Neural cell (in vitro differentiated cells): ENCODE measurements around the gene FSTL5. TPM values are rescaled to one million over a fixed set of nuclear protein-coding genes. Genes with fewer than 3 reads are reported as not detected.

Source experiments
- H2AFZ ChIP-seq: fragments of 200-600, 300-800 bp; sonication (generic), shearing (Covaris generic); 2 replicates; pipeline ENCODE4 v1.6.0; 2014; ENCODE audit warnings: low read depth, mild to moderate bottlenecking, antibody characterized with exemption, low read length, moderate library complexity
- H3F3A ChIP-seq: fragments of 200-600 bp; shearing (Covaris generic); 2 replicates; pipeline ENCODE4 v1.6.1; 2016; ENCODE audit warnings: mild to moderate bottlenecking, moderate library complexity, mixed read lengths, antibody characterized with exemption, low read length; ENCODE audit not compliant: insufficient read depth, poor library complexity, severe bottlenecking
- H3K27ac ChIP-seq: fragments of 200-600, 300-800 bp; sonication (generic), shearing (Covaris generic); 2 replicates; pipeline ENCODE4 v1.5.1; 2014; ENCODE audit warnings: mild to moderate bottlenecking, low read length, moderate library complexity
- H3K27me3 ChIP-seq: fragments of 300-800, 200-600 bp; sonication (generic), shearing (Covaris generic); 2 replicates; pipeline ENCODE4 v1.6.0; 2014; ENCODE audit warnings: mild to moderate bottlenecking, low read depth, low read length, moderate library complexity; ENCODE audit not compliant: insufficient read depth
- H3K36me3 ChIP-seq: fragments of 300-800, 200-600 bp; sonication (generic), shearing (Covaris generic); 2 replicates; pipeline ENCODE4 v1.5.1; 2014; ENCODE audit warnings: mild to moderate bottlenecking, antibody characterized with exemption, low read length, moderate library complexity; ENCODE audit not compliant: insufficient read depth
- H3K4me2 ChIP-seq: fragments of 300-800, 200-600 bp; sonication (generic), shearing (Covaris generic); 2 replicates; pipeline ENCODE4 v1.6.0; 2014; ENCODE audit warnings: mild to moderate bottlenecking, low read length
- H3K4me3 ChIP-seq: fragments of 300-800, 200-600 bp; sonication (generic), shearing (Covaris generic); 2 replicates; pipeline ENCODE4 v1.5.1; 2014; ENCODE audit warnings: mild to moderate bottlenecking, low read length, moderate library complexity
- H3K79me2 ChIP-seq: fragments of 200-600 bp; shearing (Covaris generic); replicated peaks from 2 replicates; pipeline ENCODE4 v1.6.0; 2014; ENCODE audit warnings: mild to moderate bottlenecking, low read length, moderate library complexity; ENCODE audit not compliant: insufficient read depth
- H3K9ac ChIP-seq: fragments of 300-800, 200-600 bp; sonication (generic), shearing (Covaris generic); 2 replicates; pipeline ENCODE4 v1.6.1; 2016; ENCODE audit warnings: mild to moderate bottlenecking, low read length, mixed read lengths
- H3K9me2 ChIP-seq: fragments of 200-600 bp; shearing (Covaris generic); 2 replicates; pipeline ENCODE4 v1.6.1; 2016; ENCODE audit warnings: mild to moderate bottlenecking, low read length, mixed read lengths; ENCODE audit not compliant: insufficient read depth
- H3K9me3 ChIP-seq: fragments of 200-600, 300-800 bp; sonication (generic), shearing (Covaris generic); 2 replicates; pipeline ENCODE4 v1.6.1; 2016; ENCODE audit warnings: mild to moderate bottlenecking, mixed run types, low read length, moderate library complexity, mixed read lengths
- H4K20me1 ChIP-seq: fragments of 200-600 bp; shearing (Covaris generic); 2 replicates; pipeline ENCODE4 v1.6.1; 2016; ENCODE audit warnings: mild to moderate bottlenecking, mixed run types; ENCODE audit not compliant: insufficient read depth
- CTCF ChIP-seq: fragments of 450-650 bp; IDR thresholded peaks from 2 replicates; pipeline ENCODE4 v1.5.1; 2014; ENCODE audit warnings: antibody characterized with exemption, mild to moderate bottlenecking, moderate library complexity; ENCODE audit not compliant: poor library complexity, severe bottlenecking
- EP300 ChIP-seq: fragments of 450-650 bp; conservative IDR thresholded peaks from 2 replicates; pipeline ENCODE4 v1.6.1; 2014; ENCODE audit warnings: antibody characterized with exemption, mild to moderate bottlenecking, moderate library complexity; ENCODE audit not compliant: poor library complexity, severe bottlenecking
- EZH2 ChIP-seq: fragments of 200-600, 300-800 bp; shearing (Covaris generic), sonication (generic); IDR thresholded peaks from 2 replicates; pipeline ENCODE4 v1.6.1; 2014; ENCODE audit warnings: antibody characterized with exemption, low read length, borderline replicate concordance, mild to moderate bottlenecking; ENCODE audit not compliant: insufficient read depth, poor library complexity, severe bottlenecking
- MXI1 ChIP-seq: fragments of 450-650 bp; conservative IDR thresholded peaks from 2 replicates; pipeline ENCODE4 v1.6.1; 2014; ENCODE audit warnings: antibody characterized with exemption, mild to moderate bottlenecking; ENCODE audit not compliant: poor library complexity, severe bottlenecking
- POLR2AphosphoS5 ChIP-seq: IDR thresholded peaks from 2 replicates; pipeline ENCODE4 v1.6.1; 2012
- RAD21 ChIP-seq: fragments of 450-650 bp; conservative IDR thresholded peaks from 2 replicates; pipeline ENCODE4 v1.6.1; 2014; ENCODE audit warnings: antibody characterized with exemption, mild to moderate bottlenecking, moderate library complexity
- REST ChIP-seq: IDR thresholded peaks from 2 replicates; pipeline ENCODE4 v1.6.1; 2012; ENCODE audit warnings: borderline replicate concordance
- SMC3 ChIP-seq: fragments of 450-650 bp; conservative IDR thresholded peaks from 2 replicates; pipeline ENCODE4 v1.6.1; 2014; ENCODE audit warnings: antibody characterized with exemption, mild to moderate bottlenecking, moderate library complexity; ENCODE audit not compliant: poor library complexity
- TAF1 ChIP-seq: IDR thresholded peaks from 2 replicates; pipeline ENCODE4 v1.6.1; 2012; ENCODE audit warnings: low read depth
- polyA plus RNA-seq: library from polyadenylated mRNA; depleted of rRNA; stranded (reverse); fragments of >200 nt; gene quantifications from 2 replicates; pipeline ENCODE4 v1.2.3, GENCODE V29; 2014

The FSTL5 gene
- polyA plus RNA-seq, 1 donor from 2014 or later: 6.8 TPM

- H3K27me3 ChIP-seq: no peaks in the 10 kb centered on the region
- no peaks in the 10 kb centered on the region for H3K79me2 ChIP-seq
- no peak overlapping the region for H2AFZ ChIP-seq
- no peaks in the 10 kb centered on the region for H3K9me2 ChIP-seq
- no peaks in the 10 kb centered on the region for H3K36me3 ChIP-seq
- H3K4me2 ChIP-seq: no peak overlapping the region
- H3K9me3 ChIP-seq: no peaks in the 10 kb centered on the region
- TF ChIP-seq CTCF (no peak), TAF1 (no peak), EP300 (peak; percentile 55), SMC3 (no peak), MXI1 (no peak), RAD21 (no peak), EZH2 (no peak), POLR2AphosphoS5 (peak; percentile 58), REST (peak; percentile 64)
- no peak overlapping the region for H3K27ac ChIP-seq
- no peak overlapping the region for H3K9ac ChIP-seq
- H4K20me1 ChIP-seq: no peaks in the 10 kb centered on the region
- no peaks in the 10 kb centered on the region for H3F3A ChIP-seq
- H3K4me3 ChIP-seq: no peak overlapping the region
Measured at GRCh38 chr4:161530710-161531109, 633.1 kb downstream of the FSTL5 start.

- Histone ChIP-seq H3K36me3 (no peaks in the 10 kb centered on the region), H3K9me3 (no peaks in the 10 kb centered on the region), H2AFZ (no peak overlapping the region), H3K27me3 (no peaks in the 10 kb centered on the region), H3K9me2 (no peaks in the 10 kb centered on the region), H4K20me1 (no peaks in the 10 kb centered on the region), H3K4me3 (no peak overlapping the region), H3K27ac (no peak overlapping the region), H3K79me2 (no peaks in the 10 kb centered on the region), H3K4me2 (no peak overlapping the region), H3F3A (no peaks in the 10 kb centered on the region), H3K9ac (no peak overlapping the region)
- TF ChIP-seq REST (no peak), RAD21 (no peak), SMC3 (no peak), TAF1 (no peak), EP300 (no peak), EZH2 (no peak), CTCF (no peak), MXI1 (no peak), POLR2AphosphoS5 (no peak)
Measured at GRCh38 chr4:161525121-161525520, 638.7 kb downstream of the FSTL5 start.
